GM06990 (cell line): ENCODE measurements around the gene ETS1.

Experiments
- DNase-seq: peaks from one replicate; pipeline ENCODE4 v3.0.0-alpha.2; 2011; ENCODE audit not compliant: insufficient read length; ENCODE audit errors: extremely low read depth
- H3K27me3 ChIP-seq: replicated peaks from 2 replicates; pipeline ENCODE4 v1.6.0; 2011; ENCODE audit warnings: low read length; ENCODE audit not compliant: control insufficient read depth, insufficient read depth
- H3K36me3 ChIP-seq: 2 replicates; pipeline ENCODE4 v1.5.1; 2011; ENCODE audit warnings: low read length; ENCODE audit not compliant: control insufficient read depth, insufficient read depth
- H3K4me3 ChIP-seq: replicated peaks from 2 replicates; pipeline ENCODE4 v1.5.1; 2011; ENCODE audit warnings: low read depth, mild to moderate bottlenecking, control low read depth, low read length
- CTCF ChIP-seq: IDR thresholded peaks from 2 replicates; pipeline ENCODE4 v1.5.1; 2011; ENCODE audit warnings: low read length, control low read depth, mild to moderate bottlenecking, inconsistent platforms; ENCODE audit not compliant: insufficient read depth, poor library complexity, severe bottlenecking

Gene ETS1

GRCh38 chr11:128563942-128564641, 23.3 kb downstream of the ETS1 start:
- no peak for TF ChIP-seq CTCF
- no peaks in the 10 kb centered on the region for H3K36me3 ChIP-seq
- H3K4me3 ChIP-seq: no peak overlapping the region
- no peaks in the 10 kb centered on the region for H3K27me3 ChIP-seq
- no peak for DNase-seq

DNA sequence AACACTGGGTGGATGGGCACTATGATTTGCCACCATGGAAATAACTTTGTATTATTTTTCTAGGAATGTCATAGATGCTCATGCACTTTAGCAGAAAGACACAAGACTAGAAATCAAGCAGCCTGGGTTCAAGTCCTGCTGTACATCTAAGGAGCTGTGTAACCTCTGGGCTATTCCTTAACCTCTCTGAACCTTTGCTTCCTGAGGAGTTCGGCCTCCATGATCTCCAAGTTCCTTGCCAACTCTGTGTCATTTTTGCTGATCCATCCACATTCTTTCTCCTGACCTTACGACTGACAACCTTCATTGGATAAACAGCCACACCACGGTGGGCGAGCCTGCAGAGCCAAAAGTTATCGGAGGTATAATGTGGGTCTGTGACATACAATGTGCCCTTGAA, 24.1 kb downstream of the ETS1 start:
- Histone ChIP-seq H3K36me3 (no peaks in the 10 kb centered on the region), H3K4me3 (no peak overlapping the region), H3K27me3 (no peaks in the 10 kb centered on the region)
- DNase-seq: no peak
- no peak for TF ChIP-seq CTCF

- no peak for TF ChIP-seq CTCF
- H3K4me3 ChIP-seq: no peak overlapping the region
- H3K27me3 ChIP-seq: no peaks in the 10 kb centered on the region
- peak; percentile 60 for DNase-seq
- H3K36me3 ChIP-seq: no peaks in the 10 kb centered on the region
Measured at GRCh38 chr11:128559496-128560103, 27.8 kb downstream of the ETS1 start.

DNA sequence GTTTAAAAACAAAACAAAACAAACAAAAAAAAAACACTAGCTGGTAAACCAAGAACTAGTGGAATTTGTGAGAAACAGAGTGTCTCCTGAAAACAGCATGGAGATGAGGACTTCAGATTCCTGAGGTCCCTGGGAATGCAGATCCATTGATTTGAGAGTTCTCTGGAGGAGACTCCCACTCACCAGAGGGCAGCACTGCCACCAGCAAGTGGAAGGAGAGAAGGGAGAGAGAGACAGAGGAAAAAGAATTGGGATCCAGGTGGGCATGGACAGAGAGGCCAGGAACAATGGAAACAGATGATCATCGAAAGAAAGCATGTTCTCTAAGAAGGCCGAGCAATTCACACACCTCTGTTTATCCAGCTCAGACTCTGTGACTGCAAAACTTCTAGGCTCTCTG, 31.8 kb downstream of the ETS1 start:
- TF ChIP-seq CTCF: peak; percentile 32
- H3K36me3 ChIP-seq: no peaks in the 10 kb centered on the region
- H3K27me3 ChIP-seq: no peaks in the 10 kb centered on the region
- H3K4me3 ChIP-seq: no peak overlapping the region
- no peak for DNase-seq

GRCh38 chr11:128553662-128554362, 33.5 kb downstream of the ETS1 start:
- Histone ChIP-seq H3K4me3 (peak overlapping the region; percentile 53), H3K36me3 (no peaks in the 10 kb centered on the region)

More at GRCh38 chr11:128553662-128554362, 33.5 kb downstream of the ETS1 start:
- peak; percentile 53 for TF ChIP-seq CTCF
- no peak for DNase-seq
- no peaks in the 10 kb centered on the region for H3K27me3 ChIP-seq
